Neural progenitor cell (in vitro differentiated cells): Measurements from ENCODE around the gene PKP3.

Experiments used
- EZH2 ChIP-seq: fragments of 200-600 bp; sonication (generic); IDR thresholded peaks from 2 replicates; pipeline ENCODE4 v1.6.1; 2017; ENCODE audit warnings: antibody characterized with exemption, mild to moderate bottlenecking, moderate library complexity
- EZH2phosphoT487 ChIP-seq: fragments of 200-600 bp; sonication (generic); IDR thresholded peaks from 2 replicates; pipeline ENCODE4 v1.6.1; 2017; ENCODE audit warnings: antibody characterized with exemption
- TF ChIP-seq, protein P1 (sequence below): fragments of 200-600 bp; sonication (generic); IDR thresholded peaks from 2 replicates; pipeline ENCODE4 v1.5.1; 2017; ENCODE audit warnings: antibody characterized with exemption, mild to moderate bottlenecking

DNA sequence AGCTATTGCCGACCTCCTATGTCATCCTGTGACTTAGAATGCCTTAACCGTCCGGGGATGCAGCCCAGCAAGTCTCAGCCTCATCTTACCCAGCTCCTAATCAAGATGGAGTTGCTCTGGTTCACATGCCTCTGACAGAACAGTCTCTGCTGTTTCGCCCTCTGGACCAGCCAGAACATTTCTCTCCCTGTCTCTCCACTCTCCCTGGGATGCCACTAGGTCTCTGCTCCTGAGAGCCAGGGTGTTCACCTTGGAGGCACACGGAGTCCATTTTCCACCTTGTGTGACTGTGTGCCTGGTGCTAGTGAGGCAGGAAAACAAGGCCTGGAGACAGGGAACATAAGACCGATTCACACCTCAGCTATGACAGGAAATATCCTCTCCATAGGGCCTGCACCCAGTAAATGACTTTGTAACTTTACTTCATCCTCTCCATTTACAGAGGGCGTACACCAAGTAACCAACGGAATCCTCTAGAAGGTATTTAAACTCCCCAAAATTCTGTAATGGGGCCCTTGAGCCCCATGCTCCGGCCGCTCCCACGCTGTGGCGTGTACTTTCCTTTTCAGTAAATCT, 41.5 kb upstream of the PKP3 start:
- TF ChIP-seq, protein P1, sequence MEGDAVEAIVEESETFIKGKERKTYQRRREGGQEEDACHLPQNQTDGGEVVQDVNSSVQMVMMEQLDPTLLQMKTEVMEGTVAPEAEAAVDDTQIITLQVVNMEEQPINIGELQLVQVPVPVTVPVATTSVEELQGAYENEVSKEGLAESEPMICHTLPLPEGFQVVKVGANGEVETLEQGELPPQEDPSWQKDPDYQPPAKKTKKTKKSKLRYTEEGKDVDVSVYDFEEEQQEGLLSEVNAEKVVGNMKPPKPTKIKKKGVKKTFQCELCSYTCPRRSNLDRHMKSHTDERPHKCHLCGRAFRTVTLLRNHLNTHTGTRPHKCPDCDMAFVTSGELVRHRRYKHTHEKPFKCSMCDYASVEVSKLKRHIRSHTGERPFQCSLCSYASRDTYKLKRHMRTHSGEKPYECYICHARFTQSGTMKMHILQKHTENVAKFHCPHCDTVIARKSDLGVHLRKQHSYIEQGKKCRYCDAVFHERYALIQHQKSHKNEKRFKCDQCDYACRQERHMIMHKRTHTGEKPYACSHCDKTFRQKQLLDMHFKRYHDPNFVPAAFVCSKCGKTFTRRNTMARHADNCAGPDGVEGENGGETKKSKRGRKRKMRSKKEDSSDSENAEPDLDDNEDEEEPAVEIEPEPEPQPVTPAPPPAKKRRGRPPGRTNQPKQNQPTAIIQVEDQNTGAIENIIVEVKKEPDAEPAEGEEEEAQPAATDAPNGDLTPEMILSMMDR, result no peak
- TF ChIP-seq EZH2, result no peak
- no peak for TF ChIP-seq EZH2phosphoT487
